Pancreas (tissue), 10 donors: ENCODE measurements around the gene RSRC2. TPM values are rescaled to one million over a fixed set of nuclear protein-coding genes. Genes with fewer than 3 reads are reported as not detected.
A peak's percentile ranks its signal among the peaks of the same experiment; 100 is the strongest.
"Not testable (repeated sequence)": the region's sequence is repeated elsewhere in the genome, so short reads cannot be mapped to it uniquely, and the experiment has no call there.

Experiments used
- ATAC-seq, 4 donors: fragments of 200-7000 bp; cut with Tn5 transposase; one replicate each; pipeline versions ENCODE4 v1.8.0 to v1.9.1; 2020; ENCODE audit warnings: mild to moderate bottlenecking in 4 of 4, moderate library complexity in 4 of 4
- DNase-seq, 6 donors: peaks; one replicate each; pipeline ENCODE4 v3.0.0-alpha.2; 2020
- FAIRE-seq: peaks from 2 replicates; lab custom pipeline; 2012; peaks lifted over from hg19 to GRCh38; lab: Jason Lieb, UNC
- H3K27ac ChIP-seq, 4 donors: fragments of 200-600 bp; sonication (generic); 1 replicate in 3 of 4; 2 replicates in 1 of 4; pipeline versions ENCODE4 v1.5.0 to v1.8.0; 2020
- H3K27me3 ChIP-seq, 4 donors: fragments of 200-600 bp; one replicate each; pipeline ENCODE4 v1.8.0; 2021
- H3K36me3 ChIP-seq, 3 donors: fragments of 200-600 bp; sonication (generic) in 1 of 3; one replicate each; pipeline versions ENCODE4 v1.5.0 to v1.8.0; 2020 to 2021
- H3K4me1 ChIP-seq, 3 donors: fragments of 200-600 bp; one replicate each; pipeline ENCODE4 v1.8.0; 2021
- H3K4me3 ChIP-seq, 4 donors: fragments of 200-600 bp; sonication (generic) in 2 of 4; one replicate each; pipeline versions ENCODE4 v1.5.0 to v1.8.0; 2020 to 2021
- H3K9me3 ChIP-seq, 4 donors: fragments of 200-600 bp; one replicate each; pipeline ENCODE4 v1.8.0; 2021
- CTCF ChIP-seq, 4 donors: fragments of 200-600 bp; sonication (generic) in 3 of 4; IDR thresholded peaks; one replicate each; pipeline versions ENCODE4 v1.5.0 to v1.8.0; 2021; ENCODE audit warnings: antibody characterized with exemption in 4 of 4
- WGBS, 2 donors: extraction: QIAGEN DNeasy Blood & Tissue Kit; methylation state at CpG; one replicate each; pipeline ENCODE4 v1.1.7; 2013; 5-methylcytosine and 5-hydroxymethylcytosine counted together
- intact Hi-C, 3 donors: fragments of 100-400 bp; cut with DNase I; formaldehyde crosslinking; loops; one replicate each; pipeline versions ENCODE4 v1.11.1 to v1.14.2; 2022
- polyA plus RNA-seq, 2 donors: library from polyadenylated mRNA; stranded (reverse); fragments of 200-250 nt; gene quantifications; one replicate each; pipeline ENCODE4 v1.2.3, GENCODE V29; 2013
- total RNA-seq, 6 donors: library from RNA; stranded (reverse); fragmentation: NEBNext Ultra II Directional in 4 of 6; extraction: Animal tissue kit (Norgen Biotek cat#: 25700) in 4 of 6; gene quantifications; one replicate each; pipeline versions ENCODE4 v1.2.1 to v1.2.4, GENCODE V29; 2021 to 2023
- donor health status: healthy with polysubstance abuse.
- donor health status: DM: no; HTN: no; CAD: no; lungs with moderate emphysema.
- donor health status: DM: no; HTN: no; CAD: no.
- donor health status: control.
- donor health status: control.
- donor health status: Bipolar disorder and iron deficiency.
- donor health status: DM: yes; HTN: yes; CAD: no.
- donor health status: DM: no; HTN: no; CAD: no.
- donor health status: DM: no; HTN: no; CAD: no.
- donor health status: DM: yes; HTN: yes; CAD: no.

RSRC2 gene
- total and polyA plus RNA-seq, 8 donors, result 17.1 to 70.6 (median 28.2) TPM

GRCh38 chr12:122471324-122472226 lies 55.2 kb downstream of the RSRC2 start:
- intact Hi-C loops, result loop anchor here in 2 of 3 donors (5.0 kb wide), 1 partner anchor 74 kb away; no protein-coding TSS in a partner anchor

GRCh38 chr12:122470576-122470975 lies 56.2 kb downstream of the RSRC2 start:
- H3K27ac ChIP-seq, H3K9me3 ChIP-seq, H3K27me3 ChIP-seq, FAIRE-seq, H3K4me3 ChIP-seq, H3K4me1 ChIP-seq, ATAC-seq: not testable (repeated sequence)
- intact Hi-C loops, result loop anchor here in 2 of 3 donors (5.0 kb wide), 1 partner anchor 73 kb away; no protein-coding TSS in a partner anchor
- 91 to 93% methylated on average over 7 of the region's 7 CpGs for WGBS, 2 donors
- H3K36me3 ChIP-seq, result peaks cover 6 to 17% (median 6%) of the 10 kb centered on the region in 3 donors
- DNase-seq, result peak in 1 of 6 donors; percentile 43

More at GRCh38 chr12:122471324-122472226, 55.2 kb downstream of the RSRC2 start:
- Histone ChIP-seq H3K27ac (peak overlapping the region in 3 of 4 donors; percentile 6 to 32 (median 20)), H3K27me3 (no peaks in the 10 kb centered on the region), H3K9me3 (no peaks in the 10 kb centered on the region), H3K4me3 (no peak overlapping the region), H3K36me3 (peaks cover 6 to 27% (median 6%) of the 10 kb centered on the region in 3 donors), H3K4me1 (peaks cover 4 to 8% (median 6%) of the 10 kb centered on the region in 3 donors)
- WGBS, 2 donors, result 5 to 11% methylated on average over 3 of the region's 3 CpGs
- peak; percentile 55 to 93 (median 86) for ATAC-seq
- no peak for DNase-seq
- TF ChIP-seq CTCF (IDR thresholded peaks at IDR 0.05), result peak; percentile 22 to 70 (median 60)
- FAIRE-seq, result peak; percentile 90

- H3K4me3 ChIP-seq, H3K4me1 ChIP-seq, FAIRE-seq, H3K27me3 ChIP-seq, ATAC-seq, H3K27ac ChIP-seq, H3K9me3 ChIP-seq: not testable (repeated sequence)
- intact Hi-C loops, result loop anchor here in 2 of 3 donors (5.0 kb wide), 1 partner anchor 73 kb away; no protein-coding TSS in a partner anchor
- peak in 1 of 6 donors; percentile 29 for DNase-seq
- H3K36me3 ChIP-seq, result peaks cover 6 to 15% (median 6%) of the 10 kb centered on the region in 3 donors
- WGBS, 2 donors, result 82 to 86% methylated on average over 6 of the region's 6 CpGs
These were observed 56.9 kb downstream of the RSRC2 start for GRCh38 chr12:122469856-122470255.

- no peak for ATAC-seq
- peaks cover 4 to 8% (median 6%) of the 10 kb centered on the region in 3 donors for H3K4me1 ChIP-seq
- 46 to 58% methylated on average over 4 of the region's 4 CpGs for WGBS, 2 donors
- H3K27ac ChIP-seq, result no peak overlapping the region
- DNase-seq, result no peak
- intact Hi-C loops, result no loop called here
- no peaks in the 10 kb centered on the region for H3K36me3 ChIP-seq
- FAIRE-seq, result no peak
- H3K9me3 ChIP-seq, result no peaks in the 10 kb centered on the region
- TF ChIP-seq CTCF (IDR thresholded peaks at IDR 0.05), result no peak
- no peak overlapping the region for H3K4me3 ChIP-seq
- no peaks in the 10 kb centered on the region for H3K27me3 ChIP-seq
These were observed 58.8 kb downstream of the RSRC2 start for GRCh38 chr12:122467983-122468382.

- not testable (repeated sequence) for H3K27me3 ChIP-seq, H3K4me1 ChIP-seq, H3K9me3 ChIP-seq, H3K36me3 ChIP-seq, FAIRE-seq, H3K4me3 ChIP-seq
- intact Hi-C loops, result loop anchor here in 1 of 3 donors (5.0 kb wide), 1 partner anchor 62 kb away; no protein-coding TSS in a partner anchor
- 76 to 79% methylated on average over 17 of the region's 17 CpGs for WGBS, 2 donors
- DNase-seq, result peak in 3 of 6 donors; percentile 22 to 54 (median 38)
- peak; percentile 69 to 91 (median 88) for ATAC-seq
- peak overlapping the region; percentile 17 to 70 (median 29) for H3K27ac ChIP-seq
These were observed 62.3 kb downstream of the RSRC2 start for GRCh38 chr12:122464317-122465042.

GRCh38 chr12:122460641-122461040 lies 66.1 kb downstream of the RSRC2 start:
- WGBS, 2 donors, result 82 to 87% methylated on average over 2 of the region's 2 CpGs
- peak in 1 of 6 donors; percentile 7 for DNase-seq
- TF ChIP-seq CTCF (IDR thresholded peaks at IDR 0.05), result no peak
- Histone ChIP-seq H3K4me1 (no peaks in the 10 kb centered on the region), H3K4me3 (no peak overlapping the region), H3K36me3 (no peaks in the 10 kb centered on the region), H3K9me3 (no peaks in the 10 kb centered on the region), H3K27ac (no peak overlapping the region), H3K27me3 (no peaks in the 10 kb centered on the region)
- intact Hi-C loops, result loop anchor here in 1 of 3 donors (5.0 kb wide), 1 partner anchor 58 kb away; no protein-coding TSS in a partner anchor
- FAIRE-seq, result no peak
- no peak for ATAC-seq
